OCI-M2 (cell line): Measurements from ENCODE around the gene VPS52.
A peak's percentile ranks its signal among the peaks of the same experiment; 100 is the strongest.

ENCODE experiments used
- DNase-seq: peaks from one replicate; lab custom pipeline; 2025; ENCODE audit not compliant: unreplicated experiment; lab: John Stamatoyannopoulos, UW

Gene VPS52

GRCh38 chr6:33212857-33213165, 58.9 kb downstream of the VPS52 start:
- DNase-seq, result no peak

DNA sequence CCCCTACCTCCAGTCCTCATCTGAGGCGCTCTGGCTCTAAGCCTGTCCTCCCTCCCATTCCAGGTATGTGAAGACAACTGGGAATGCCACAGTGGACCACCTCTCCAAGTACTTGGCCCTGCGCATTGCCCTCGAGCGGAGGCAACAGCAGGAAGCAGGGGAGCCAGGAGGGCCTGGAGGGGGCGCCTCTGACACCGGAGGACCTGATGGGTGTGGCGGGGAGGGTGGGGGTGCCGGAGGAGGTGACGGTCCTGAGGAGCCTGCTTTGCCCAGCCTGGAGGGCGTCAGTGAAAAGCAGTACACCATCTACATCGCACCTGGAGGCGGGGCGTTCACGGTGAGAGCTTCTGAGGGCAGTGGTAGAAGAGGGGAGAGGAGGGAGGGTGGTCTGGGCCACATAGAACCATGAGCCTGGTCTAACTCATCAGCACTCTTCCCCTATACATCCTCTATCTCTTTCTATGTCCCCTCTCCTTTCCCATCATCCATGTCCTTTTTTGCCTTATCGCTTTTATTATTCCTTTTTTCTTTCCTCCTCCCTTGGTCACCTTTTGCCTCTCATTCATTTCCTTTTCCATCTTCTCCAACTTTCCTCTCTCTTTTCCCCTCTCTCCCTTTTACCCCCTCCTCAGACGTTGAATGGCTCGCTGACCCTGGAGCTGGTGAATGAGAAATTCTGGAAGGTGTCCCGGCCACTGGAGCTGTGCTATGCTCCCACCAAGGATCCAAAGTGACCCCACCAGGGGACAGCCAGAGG, 59.8 kb downstream of the VPS52 start:
- no peak for DNase-seq

GRCh38 chr6:33211136-33211535, 60.5 kb downstream of the VPS52 start:
- no peak for DNase-seq

DNA sequence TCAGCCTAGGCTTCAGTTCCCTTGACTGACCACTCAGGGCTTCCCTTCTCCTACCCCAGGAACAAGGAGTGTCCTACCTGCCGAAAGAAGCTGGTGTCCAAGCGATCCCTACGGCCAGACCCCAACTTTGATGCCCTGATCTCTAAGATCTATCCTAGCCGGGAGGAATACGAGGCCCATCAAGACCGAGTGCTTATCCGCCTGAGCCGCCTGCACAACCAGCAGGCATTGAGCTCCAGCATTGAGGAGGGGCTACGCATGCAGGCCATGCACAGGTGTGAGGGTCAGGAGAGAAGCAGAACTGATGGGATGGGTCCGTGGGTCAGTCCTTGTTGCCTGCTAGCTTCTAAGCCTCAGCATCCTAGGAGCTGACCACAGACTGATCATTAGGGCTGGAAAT, 61.8 kb downstream of the VPS52 start:
- DNase-seq, result no peak

DNA sequence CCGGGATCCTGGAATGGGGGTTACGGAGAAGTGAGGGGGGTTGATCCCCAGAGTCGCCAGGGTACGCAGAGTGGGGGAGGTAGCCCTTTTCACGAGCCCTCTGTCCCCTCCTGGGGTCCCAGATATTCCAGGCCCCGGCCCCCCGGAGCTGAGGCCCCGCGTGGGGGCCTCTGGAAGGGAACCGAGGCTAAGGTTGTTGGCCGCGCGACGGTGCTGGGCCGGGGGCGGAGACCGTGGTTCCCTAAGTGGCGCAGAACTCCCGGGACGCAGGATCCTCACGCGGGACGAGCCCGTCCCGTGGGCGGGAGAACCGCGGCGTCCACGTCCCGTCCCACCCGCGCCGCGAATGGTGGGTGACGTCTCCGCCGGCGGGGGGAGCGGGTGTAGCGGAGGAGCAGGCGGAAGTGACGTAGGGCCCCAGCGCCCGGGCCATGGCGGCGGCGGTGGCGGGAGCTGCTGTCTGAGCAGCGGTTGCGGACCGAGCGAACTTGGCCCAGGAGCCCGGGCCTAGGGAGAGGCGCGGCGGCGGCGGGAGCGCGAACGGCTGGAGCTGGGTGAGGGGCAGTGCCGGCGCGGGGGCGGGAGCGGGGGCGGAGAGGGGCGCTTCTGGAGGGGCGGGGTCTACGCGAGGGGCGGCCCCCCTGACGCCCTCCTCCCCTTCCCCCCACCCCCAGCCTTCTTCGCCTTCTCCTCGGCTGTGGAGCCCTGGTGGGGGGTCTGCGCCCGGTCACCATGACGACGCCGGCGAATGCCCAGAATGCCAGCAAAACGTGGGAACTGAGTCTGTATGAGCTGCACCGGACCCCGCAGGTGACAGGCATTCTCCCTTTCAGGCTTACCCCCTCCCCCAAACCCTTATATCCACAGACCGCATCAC, 63.3 kb downstream of the VPS52 start, which contains the start of gene RING1:
RING1 (plus strand) TSS at position 410 of the 877 bp plus-strand sequence; CDS start at position 733, 323 bp downstream.
- DNase-seq, result no peak

DNA sequence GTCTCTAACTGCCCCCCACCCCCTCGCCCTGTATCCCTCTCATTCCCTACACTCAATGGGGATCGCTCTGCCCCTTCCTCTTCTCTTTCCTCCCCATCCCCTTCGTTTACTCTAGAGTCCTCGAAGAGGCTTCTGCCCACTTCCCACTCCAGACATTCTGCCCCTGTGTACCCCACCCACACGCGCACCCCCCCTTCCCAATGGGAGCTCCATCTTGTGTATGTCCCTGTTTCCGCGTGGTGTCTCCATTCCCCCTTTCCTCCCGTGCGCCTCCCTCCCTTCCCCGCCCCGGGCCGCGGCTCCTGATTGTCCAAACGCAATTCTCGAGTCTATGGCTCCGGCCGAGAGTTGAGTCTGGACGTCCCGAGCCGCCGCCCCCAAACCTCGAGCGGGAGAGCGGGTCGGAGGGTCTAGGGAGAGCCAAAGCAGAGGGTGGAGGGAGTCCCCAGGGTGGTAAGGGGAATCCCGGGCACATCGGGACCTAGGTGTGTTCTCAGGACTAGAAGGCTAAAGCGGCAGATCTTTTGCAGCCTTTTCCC, 64.1 kb downstream of the VPS52 start:
- no peak for DNase-seq

- no peak for DNase-seq
These were observed 64.7 kb downstream of the VPS52 start for GRCh38 chr6:33206864-33207551.

- DNase-seq, result no peak
These were observed 65.4 kb downstream of the VPS52 start for GRCh38 chr6:33206027-33206863.

DNA sequence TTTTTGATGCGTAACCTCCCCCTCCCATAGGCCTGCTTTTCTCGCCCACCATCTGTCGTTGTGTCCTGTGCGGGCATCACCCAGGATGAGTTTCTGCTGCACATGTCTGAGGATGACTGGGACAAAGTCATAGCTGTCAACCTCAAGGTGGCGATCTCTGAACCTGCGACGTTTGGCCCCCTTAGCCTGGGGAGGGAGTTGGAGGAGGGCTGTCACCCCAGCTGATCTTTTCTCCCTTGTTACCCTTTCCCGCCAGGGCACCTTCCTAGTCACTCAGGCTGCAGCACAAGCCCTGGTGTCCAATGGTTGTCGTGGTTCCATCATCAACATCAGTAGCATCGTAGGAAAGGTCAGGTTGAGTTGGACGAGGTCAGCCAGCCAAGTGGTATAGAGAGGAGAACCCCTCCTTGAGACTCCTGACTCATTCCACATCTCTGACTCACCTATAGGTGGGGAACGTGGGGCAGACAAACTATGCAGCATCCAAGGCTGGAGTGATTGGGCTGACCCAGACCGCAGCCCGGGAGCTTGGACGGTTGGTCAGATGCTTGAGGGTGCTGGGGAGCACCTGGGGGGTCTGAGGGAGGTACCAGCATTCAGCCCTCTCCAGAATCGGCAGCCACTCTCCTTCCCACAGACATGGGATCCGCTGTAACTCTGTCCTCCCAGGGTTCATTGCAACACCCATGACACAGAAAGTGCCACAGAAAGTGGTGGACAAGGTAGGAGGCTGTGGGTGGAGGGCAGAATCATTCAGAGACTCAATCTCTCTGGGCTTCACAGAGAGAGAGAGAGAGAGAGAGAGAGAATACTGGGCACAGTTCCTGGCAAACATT, 66.3 kb downstream of the VPS52 start:
- DNase-seq, result no peak

DNA sequence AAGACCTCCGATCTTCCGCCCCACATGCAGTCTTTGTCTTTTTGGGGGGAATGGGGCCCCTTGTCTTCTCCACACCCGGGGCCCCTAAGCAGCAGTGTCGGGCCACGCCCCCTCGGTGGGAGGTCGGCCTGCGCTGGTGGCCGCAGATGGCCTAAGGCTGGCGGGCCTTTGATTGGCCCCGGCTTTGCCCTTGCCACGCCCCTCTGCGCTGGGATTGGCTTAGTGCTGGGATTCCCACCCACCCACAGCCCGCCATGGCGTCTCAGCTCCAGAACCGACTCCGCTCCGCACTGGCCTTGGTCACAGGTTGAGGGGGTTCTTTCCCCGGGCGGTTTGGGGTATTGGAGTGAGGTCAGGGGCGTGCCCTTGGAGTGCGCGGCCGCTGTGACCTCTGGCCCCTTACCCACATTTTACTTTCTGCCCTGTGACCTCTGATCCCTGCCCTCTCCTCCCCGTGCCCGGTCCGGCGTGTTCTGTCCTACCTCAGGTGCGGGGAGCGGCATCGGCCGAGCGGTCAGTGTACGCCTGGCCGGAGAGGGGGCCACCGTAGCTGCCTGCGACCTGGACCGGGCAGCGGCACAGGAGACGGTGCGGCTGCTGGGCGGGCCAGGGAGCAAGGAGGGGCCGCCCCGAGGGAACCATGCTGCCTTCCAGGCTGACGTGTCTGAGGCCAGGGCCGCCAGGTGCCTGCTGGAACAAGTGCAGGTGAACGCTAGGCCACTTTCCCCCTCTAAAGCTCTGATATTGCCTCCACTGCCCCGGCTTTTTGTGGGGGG, 67.1 kb downstream of the VPS52 start, which contains the start of gene HSD17B8:
HSD17B8 (plus strand) TSS at position 241 of the 776 bp plus-strand sequence; CDS start at position 255, 14 bp downstream.
- peak; percentile 46 for DNase-seq

DNA sequence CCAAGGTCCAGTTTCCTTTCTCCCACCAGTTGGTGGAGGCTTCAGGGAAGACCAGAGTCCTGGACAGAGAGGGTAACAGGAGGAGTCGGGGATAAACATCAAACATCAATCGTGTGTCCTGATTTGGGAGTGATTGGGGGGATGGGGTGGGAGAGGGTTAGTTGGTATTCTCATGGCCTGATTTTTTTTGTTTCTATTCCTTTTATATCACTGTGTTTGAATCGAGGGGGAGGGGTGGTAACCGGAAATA, 67.6 kb downstream of the VPS52 start:
- DNase-seq, result no peak

DNA sequence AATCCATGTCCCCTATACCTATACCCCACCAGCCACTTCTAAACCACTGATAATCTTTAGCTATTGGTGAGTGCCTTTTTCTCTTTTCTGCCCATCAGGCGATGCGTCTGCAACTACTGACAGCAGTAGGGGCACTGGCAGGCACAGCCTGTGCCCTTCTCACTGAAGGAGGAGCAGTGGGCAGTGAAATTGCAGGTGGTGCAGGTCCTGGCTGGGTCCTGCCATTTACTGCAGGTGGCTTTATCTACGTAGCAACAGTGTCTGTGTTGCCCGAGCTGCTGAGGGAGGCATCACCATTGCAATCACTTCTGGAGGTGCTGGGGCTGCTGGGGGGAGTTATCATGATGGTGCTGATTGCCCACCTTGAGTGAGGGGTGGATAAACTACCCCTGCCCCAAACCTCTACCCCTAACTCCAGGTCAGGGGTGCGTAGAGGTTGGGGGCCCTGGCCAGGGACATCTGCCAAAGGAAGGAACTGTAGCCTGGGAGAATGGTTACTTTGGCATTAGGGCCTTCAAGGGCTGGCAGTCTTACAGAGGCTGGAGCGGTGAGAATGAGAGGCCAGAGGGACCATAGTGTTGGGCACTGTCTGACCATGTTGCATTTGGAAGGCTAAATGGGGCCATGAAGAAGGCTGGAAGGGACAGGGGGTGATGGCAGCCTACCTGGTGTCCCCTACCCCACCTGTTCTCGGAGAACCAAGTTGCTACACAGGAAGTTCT, 68.1 kb downstream of the VPS52 start:
- DNase-seq, result no peak

DNA sequence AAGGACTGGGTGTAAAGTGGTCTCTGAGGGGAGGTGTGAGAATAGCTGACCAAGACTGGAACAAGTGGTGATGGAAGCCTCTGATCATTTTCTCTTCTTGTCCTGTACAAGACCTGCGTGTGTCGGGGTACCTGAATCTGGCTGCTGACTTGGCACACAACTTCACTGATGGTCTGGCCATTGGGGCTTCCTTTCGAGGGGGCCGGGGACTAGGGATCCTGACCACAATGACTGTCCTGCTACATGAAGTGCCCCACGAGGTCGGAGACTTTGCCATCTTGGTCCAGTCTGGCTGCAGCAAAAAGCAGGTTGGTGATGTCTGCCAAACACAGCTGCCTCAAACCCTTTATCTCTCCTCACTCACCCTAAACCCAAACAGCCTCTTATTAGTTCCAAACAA, 68.9 kb downstream of the VPS52 start:
- DNase-seq, result no peak

DNA sequence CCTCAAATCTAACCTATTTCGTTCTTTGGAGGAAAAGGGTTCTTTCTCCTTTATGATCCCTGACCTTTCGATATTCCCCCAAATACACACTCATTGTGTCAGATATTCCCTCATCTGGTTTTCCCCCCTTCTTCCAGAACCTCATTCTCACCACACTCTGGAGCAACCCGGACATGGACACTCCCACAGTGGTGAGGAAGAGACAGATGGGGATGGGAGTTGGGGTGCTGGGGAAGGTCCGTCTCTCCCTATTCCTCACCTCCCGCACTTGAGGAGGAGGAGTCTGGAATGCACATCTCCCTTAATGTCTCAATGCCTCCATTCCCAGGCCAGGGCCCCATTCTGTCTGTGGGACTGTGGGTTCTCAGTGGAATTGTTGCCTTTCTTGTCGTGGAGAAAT, 69.7 kb downstream of the VPS52 start:
- DNase-seq, result no peak

DNA sequence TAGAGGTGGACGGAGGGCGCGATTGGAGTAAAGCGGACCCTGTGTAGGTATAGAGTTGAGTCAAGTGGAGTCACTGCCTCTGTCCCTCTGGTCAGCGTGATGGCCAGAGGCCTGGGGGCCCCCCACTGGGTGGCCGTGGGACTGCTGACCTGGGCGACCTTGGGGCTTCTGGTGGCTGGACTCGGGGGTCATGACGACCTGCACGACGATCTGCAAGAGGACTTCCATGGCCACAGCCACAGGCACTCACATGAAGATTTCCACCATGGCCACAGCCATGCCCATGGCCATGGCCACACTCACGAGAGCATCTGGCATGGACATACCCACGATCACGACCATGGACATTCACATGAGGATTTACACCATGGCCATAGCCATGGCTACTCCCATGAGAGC, 70.5 kb downstream of the VPS52 start:
- no peak for DNase-seq
